HG02938 (cell line): Measurements from ENCODE around the gene ST6GAL2.

ENCODE experiments used
- ATAC-seq: cut with Tn5 transposase; IDR thresholded peaks from one replicate; pipeline ENCODE4 v1.9.1; 2021; ENCODE audit warnings: mild to moderate bottlenecking, moderate library complexity; ENCODE audit not compliant: unreplicated experiment

ST6GAL2 gene

DNA sequence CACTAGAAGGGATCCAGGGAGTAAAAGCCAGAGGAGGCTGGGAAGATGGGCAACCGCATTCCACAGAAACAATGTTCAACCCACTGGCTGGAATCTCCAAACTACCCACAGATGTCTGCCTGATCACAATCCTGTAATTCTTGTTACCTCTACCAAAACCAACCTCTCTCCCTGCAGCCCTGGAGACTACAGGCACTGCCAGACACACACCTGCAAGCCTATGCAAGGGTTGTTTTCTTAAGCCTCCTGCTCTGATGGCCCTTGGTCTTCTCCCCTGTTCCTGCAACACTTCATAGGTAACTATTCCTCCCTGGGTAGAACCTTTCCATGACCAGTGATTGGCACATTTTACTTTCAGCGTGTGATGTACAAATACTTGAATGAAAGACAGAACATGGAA lies 21.9 kb downstream of the ST6GAL2 start:
- no peak for ATAC-seq

DNA sequence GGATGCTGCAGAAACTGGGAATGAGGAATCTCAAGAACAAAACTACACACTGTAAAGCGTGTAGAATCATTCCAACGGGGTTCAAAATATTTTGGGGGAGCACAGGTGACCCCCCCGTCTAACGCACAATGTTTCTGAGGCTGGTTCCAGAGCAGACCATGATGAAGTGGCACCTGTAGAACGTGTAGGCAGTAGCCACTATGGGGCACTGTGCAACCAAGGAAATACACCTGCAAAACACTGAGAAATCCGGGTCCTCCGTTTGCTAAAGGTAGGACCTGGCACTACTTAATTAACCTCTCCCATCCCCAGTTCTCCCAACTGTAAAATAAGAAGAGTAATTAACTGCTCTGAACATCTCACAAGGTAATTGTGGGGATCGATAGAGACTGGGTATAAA lies 22.6 kb downstream of the ST6GAL2 start:
- ATAC-seq = no peak

DNA sequence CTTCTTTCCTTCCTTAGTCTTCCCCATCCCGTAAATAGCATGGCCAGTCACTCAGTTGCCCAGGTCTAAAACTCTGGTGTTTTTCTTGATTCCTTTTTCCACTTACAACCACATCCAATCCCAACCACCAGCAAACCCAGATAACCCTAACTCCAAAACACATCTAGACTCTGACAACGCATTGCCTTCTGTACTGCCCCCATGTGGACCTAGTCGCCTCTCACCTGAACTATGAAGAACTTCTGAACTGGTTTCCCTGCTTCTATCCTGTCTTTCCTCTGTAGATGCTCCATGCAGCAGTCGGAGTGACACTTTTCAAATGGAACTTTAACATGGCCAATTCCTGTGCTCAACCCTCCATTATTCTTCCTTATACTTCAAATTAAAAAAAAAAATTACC lies 26.5 kb downstream of the ST6GAL2 start:
- no peak for ATAC-seq

DNA sequence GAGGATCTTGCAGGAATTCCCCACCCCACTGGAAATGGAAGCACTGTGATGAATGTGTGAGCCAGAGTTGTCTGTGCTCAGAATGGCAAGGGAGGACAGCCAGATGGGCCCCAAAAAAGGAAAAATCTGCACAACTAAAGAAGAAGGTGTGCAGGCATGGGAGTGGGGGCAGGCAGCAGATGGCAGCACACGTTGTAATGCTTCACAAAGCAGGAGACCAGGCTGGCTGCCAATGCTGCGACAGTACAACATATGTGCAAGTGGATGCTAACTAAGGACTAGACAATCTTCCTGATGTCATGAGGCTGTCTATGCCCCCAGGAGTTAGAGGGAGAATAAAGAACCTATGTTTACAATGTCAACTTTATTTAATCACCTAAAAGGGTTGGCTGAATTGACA lies 27.2 kb downstream of the ST6GAL2 start:
- no peak for ATAC-seq

DNA sequence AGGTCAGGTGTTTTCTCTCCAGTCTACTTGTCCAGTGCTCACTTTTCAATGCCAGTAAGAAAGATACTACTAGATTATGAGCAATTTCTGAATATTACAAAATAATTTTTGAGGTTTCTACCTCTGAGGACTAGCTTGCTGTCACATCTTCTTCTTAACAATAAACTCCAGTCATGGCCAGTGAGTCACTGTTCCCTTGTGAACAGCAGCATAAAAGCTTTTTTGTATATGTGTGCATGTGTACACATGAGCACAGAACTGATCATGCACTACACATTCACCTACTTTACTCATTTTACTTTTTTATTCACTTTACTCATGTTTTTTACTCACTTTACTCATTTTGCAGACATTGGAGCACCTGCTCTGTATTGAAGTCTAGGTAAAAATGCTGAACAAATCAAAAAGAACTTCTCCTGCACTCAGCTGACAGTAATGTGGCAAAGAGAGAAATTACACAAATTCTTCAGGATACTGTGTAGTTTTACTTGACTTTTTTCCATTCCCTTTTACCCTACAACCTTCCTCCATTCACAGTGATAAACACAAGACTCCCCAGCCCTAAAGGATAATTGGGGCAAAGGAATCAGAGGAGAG lies 28.0 kb downstream of the ST6GAL2 start:
- ATAC-seq = no peak

DNA sequence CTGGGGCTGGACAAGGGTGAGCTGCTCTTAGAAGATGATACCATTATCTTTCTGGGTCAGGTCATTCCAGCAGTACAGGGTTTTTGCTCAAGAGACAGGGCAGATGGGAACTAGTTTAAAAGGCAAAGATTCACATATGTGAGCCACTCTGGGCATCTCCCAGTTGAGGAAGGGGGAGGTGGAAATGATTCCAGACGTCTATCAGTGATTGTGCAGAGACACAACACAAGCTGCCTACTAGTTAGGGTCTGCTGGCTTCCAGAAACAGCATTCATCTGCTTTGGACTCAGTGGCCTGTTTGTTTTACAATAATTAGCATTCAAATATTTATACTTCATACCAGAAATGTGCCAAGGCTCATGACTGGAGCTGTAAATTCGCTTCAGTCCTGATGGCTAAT lies 32.3 kb downstream of the ST6GAL2 start:
- no peak for ATAC-seq

- no peak for ATAC-seq
Measured at GRCh38 chr2:106851881-106852501, 34.0 kb downstream of the ST6GAL2 start.

DNA sequence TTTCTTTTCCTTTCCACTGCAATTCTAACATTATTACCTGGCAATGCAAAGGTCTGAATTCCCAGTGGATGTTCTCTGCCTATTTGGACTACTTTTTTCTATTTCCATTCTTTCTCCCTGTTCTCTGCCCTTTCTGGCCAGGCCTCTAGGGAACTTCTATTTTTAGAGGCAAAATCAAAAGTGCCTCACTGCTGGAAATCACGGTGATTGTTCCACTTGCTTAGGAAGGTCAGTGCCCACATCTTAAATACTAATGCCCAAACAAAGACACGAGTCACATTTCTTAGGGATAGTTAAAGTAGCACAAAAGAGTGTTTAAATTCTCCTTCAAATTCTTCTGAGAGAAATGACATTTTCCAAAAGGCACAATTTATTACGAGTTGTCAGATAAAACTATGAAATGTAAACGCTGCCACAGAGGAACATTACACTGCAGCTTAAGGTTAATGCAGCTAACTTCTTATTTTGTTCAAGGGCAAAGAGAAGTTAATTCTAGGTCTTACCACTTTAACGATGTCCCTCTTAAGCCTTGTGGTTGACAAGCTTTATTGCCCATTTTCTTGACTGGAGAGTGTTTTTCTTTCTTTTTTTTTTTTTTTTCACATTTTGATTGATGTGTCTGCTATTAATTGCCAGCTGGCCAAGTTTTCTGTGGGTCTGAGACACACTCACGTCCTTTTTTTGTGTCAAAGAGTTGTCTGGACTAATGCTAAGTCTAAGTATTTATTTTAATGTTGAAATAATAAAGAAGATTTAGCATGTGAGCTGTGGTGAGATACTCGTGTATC lies 34.7 kb downstream of the ST6GAL2 start:
- ATAC-seq = no peak

- ATAC-seq = no peak
Measured at GRCh38 chr2:106849253-106849652, 36.7 kb downstream of the ST6GAL2 start.

DNA sequence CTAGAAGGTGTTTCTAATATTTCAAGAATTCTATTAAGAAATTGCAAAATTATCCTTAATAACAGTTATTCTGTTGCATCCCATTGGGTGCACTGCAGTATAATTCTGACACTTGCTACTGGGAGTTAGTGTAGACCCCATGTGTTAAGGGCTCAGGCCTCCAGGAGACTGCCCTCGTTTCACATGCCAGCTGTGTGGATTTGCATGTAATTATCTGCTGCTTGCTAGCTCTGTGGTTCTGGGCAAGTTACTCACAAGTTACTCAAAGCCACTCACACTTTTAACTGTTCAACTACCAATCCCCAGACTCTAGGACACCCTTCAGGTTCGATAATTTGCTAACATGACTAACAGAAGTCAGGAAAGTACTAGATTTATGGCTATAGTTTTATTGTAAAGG lies 38.6 kb downstream of the ST6GAL2 start:
- ATAC-seq = no peak

DNA sequence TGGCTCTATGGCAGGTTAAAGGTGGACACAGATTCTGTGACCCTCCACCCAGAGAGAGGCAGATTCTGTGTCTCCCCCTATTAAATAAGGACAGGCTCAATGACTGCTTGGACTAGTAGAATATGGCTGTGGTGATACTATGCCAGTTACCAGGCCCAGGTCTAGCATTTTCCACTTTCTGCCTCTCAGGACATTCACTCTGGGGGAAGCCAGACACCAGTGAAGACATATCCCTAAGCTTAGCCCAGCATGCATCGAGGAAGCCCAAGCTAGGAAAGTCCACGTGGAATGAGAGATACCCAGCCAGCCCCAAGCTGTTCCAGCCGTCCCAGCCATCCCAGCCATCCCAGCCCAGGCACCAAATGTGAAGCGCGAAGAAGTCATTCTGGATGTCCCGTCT lies 40.3 kb downstream of the ST6GAL2 start:
- no peak for ATAC-seq

DNA sequence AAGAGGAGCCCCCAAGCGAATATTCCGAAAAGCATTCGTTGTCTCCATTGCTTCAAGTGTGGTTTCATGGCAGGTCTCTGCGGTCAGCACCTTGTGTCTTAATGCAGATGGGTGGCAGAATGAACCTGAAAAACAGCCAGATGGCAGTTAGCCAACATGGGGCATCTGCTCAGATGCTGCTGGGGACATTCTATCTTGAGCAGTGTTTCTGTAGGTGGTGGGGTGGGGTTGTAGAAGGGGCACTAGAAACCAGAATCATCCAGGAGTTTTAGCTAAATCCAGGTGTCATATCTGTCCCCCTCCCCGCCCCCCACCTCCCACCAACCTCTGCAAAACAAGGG lies 42.1 kb downstream of the ST6GAL2 start:
- no peak for ATAC-seq

DNA sequence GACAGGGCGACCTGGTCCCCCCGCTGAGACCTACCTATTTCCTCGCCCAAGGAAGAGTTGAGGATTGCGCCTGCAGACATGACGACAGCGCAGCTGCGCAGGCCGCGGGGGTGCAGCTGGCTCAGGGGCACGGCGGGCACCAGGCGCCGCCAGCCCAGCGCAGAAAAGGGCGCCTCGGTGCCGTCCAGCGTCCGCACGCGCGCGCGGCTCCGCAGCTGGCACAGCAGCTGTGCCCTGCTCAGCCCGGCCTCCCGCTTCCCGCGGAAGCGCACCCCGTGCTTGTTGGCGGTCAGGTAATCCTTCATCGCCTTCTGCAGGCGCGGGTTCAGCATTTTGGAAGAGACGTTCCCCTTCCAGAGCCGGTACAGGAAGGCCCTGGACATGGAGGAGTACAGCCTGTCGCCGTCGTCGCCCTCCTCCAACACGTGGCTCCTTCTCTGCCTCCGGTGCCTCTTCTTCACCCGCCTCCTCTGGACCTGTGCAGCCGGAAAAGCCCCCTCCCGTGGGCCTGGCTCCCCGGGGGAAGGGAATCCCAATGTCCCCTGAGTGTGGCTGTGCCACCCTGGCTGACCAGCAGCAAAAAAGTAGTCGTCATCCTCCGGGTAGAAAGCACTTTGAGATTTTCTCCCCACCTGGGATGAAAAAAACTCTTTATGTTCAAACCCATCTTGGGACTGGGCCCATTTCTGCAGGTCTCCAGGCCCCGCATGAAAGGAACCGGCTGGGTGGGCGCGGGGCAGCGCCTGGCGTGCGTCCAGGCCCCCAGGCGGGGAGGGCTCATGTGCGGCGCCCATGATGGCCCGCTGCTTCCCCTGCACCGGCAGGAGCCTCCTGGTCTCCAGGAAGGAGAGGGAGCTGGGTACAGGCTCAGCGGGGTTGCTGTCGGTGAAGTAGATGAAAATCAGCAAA lies 42.7 kb downstream of the ST6GAL2 start:
- ATAC-seq = no peak

DNA sequence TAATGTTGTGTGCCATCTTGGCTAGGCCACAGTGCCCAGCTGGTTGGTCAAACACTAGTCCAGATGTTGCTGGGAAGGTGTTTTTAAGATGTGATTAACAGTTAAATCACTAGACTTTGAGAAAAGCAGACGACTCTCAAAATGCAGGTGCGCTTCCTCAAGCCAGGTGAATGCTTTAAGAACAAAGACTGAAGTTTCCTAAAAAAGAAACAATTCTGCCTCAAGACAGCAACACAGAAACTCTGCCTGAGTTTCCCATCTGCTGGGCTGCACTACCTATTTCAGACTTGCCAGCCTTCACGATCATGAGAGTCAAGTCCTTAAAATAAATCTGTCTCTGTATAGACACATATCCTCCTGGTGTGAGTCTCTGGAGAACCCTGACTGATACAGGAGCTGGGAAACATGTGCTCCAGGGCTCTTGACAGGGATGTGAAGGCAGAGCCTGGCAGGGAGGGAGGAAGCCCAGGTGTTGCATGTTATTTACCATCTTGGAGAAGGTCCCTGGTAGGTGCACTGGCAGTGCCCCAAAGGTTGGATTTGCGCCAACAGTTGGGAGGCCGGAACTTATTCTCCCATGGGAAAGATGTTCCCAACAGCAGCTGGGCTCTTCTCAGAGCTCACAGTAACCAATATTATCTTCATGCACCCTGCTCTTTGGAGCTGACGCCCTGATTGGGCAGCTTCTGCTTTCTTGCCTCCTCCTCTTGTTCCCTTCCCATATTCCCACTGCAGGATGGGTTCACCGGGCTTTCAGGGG lies 43.9 kb downstream of the ST6GAL2 start:
- no peak for ATAC-seq

DNA sequence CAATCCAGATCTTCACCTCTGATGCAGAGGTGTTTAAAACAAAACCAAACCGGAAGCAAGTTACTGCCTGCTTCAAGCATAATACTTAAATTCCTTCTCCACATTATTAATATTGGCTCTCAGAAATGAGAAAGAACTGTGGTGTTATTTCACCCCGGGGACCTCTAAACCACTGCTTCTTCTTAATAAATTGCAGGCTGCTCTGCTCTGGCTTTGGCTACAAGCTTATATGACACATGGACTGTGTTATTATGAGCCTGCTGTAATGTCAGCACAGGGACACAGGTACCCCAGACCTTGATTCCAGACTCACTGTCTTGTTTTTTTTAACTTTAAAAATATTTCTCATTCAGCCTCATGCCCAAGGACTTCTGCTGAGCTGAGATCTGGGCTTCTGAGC lies 45.1 kb downstream of the ST6GAL2 start:
- ATAC-seq = no peak

DNA sequence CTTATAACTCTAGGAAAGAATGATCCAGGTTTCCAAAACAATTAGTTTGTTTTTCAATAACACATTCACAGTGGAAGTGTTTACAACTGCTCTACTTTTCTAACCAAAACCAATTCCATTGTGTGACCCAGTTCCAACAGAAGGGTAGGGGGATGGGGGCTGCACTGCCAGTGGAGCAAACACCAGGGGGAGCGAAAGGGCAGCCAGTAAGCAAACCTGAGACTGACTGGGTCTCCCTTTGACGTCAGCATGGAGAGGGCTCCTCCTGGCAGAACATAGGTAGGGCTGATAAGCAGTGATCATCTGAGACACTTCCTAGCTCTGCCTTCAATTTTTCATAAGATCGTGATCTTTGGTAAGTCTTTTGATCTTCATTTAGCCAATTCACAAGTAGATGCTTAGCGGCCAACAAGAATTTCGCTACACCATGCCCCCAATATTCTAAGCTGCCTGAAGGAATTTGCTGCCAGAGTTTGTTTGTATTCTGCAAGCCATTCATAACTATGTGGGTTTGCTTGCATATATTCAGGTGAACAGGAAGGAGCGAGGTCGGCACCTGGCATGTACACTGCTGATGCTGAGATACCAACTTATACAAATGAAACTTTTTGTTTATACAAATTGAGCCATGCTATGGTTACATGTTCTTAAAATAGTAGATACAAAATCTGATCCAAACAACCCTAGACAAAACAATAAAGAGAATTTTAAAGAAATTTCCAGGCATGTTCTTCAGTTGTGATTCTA lies 45.9 kb downstream of the ST6GAL2 start:
- ATAC-seq = no peak

- no peak for ATAC-seq
Measured at GRCh38 chr2:106833256-106833655, 52.7 kb downstream of the ST6GAL2 start.

DNA sequence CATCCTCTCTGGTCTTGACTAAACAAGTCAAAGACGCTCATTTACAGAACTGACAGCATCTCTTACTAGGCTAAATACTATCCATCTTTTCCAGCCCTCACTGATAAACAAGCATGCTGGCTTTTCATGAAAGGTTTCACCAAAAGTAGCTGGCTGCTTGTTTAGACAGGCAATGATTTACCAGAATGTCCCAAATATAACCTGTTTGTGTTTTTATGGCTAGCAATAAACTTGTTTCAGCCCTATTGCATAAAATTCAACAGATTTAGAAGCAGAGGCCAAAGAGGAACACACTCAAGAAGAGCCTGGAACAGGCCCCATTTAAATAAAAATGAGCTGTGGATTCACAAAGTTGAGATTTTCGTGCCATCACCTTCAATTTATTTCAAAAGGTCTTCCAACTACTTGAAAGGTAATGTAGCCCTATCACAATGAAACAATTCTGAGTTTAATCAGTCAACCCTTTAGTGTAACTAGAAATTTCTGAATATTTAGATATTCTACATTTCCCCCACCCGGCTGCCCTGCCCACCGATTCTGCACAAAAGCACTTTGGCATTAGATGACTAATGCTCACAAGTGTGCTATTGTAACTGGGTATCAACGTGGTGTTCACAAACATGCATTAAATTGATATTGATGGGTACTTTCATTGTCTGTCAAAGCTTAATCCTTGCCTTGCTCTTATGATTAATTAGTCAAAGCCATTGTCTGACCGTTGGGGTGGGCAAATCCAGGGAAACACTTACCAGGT lies 54.0 kb downstream of the ST6GAL2 start:
- ATAC-seq = no peak

DNA sequence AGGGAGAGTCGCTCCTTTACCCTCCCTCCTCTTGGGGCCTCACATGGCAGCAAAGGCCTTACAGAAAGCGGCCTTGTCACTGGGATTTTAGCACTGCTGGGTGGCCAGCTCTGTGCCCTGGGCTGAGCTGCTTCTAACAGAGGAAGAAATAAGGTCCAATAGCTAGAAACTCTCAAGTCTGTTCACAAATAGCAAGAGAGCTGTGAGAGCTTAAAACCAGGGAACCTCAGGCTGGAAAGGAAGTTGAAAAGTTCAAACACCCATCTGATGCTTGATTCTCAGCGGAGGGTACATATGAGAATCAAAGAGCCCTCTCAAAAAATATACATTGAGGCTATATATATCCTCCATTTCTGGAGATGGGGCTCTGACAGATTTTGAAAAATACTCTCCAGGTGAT lies 54.7 kb downstream of the ST6GAL2 start:
- no peak for ATAC-seq
